SK-N-SH treated with all-trans-retinoic acid at 6 μM for 48 hours (cell line): ENCODE results near the gene TMEM37.

Experiments used
- ATAC-seq: fragments of 200-7000 bp; cut with Tn5 transposase; 3 replicates; pipeline ENCODE4 v1.9.1; 2020; ENCODE audit warnings: mild to moderate bottlenecking, moderate library complexity
- ARNTL ChIP-seq: fragments of 450-650 bp; formaldehyde crosslinking; IDR thresholded peaks from 2 replicates; pipeline ENCODE4 v1.5.0; 2020; ENCODE audit warnings: low read depth, mild to moderate bottlenecking, moderate library complexity, borderline replicate concordance
- BACH2 ChIP-seq: fragments of 250-450 bp; sonication (Bioruptor Pico); IDR thresholded peaks from 2 replicates; pipeline ENCODE4 v1.9.0; 2021; ENCODE audit warnings: mild to moderate bottlenecking, borderline replicate concordance
- CREB5 ChIP-seq: fragments of 250-450 bp; sonication (Bioruptor Pico); IDR thresholded peaks from 2 replicates; pipeline ENCODE4 v1.5.1; 2020; ENCODE audit warnings: low read depth, mild to moderate bottlenecking, moderate library complexity
- ESRRG ChIP-seq: fragments of 250-450 bp; sonication (Bioruptor Pico); IDR thresholded peaks from 2 replicates; pipeline ENCODE4 v1.6.1; 2021; ENCODE audit warnings: mild to moderate bottlenecking
- GLIS3 ChIP-seq: fragments of 250-450 bp; sonication (Bioruptor Pico); IDR thresholded peaks from 2 replicates; pipeline ENCODE4 v1.5.0; 2020; ENCODE audit warnings: mild to moderate bottlenecking, moderate library complexity
- OSR1 ChIP-seq: fragments of 250-450 bp; sonication (Bioruptor Pico); IDR thresholded peaks from 2 replicates; pipeline ENCODE4 v1.8.0; 2022; ENCODE audit warnings: moderate library complexity, mild to moderate bottlenecking, inconsistent platforms
- PPARA ChIP-seq: fragments of 250-450 bp; sonication (Bioruptor Pico); IDR thresholded peaks from 2 replicates; pipeline ENCODE4 v1.5.0; 2020; ENCODE audit warnings: mild to moderate bottlenecking, borderline replicate concordance
- RARB ChIP-seq: fragments of 250-450 bp; sonication (Bioruptor Pico); IDR thresholded peaks from 2 replicates; pipeline ENCODE4 v1.8.0; 2021; ENCODE audit warnings: mild to moderate bottlenecking, moderate library complexity
- TOX ChIP-seq: fragments of 250-450 bp; sonication (Bioruptor Pico); IDR thresholded peaks from 2 replicates; pipeline ENCODE4 v1.8.0; 2021; ENCODE audit warnings: mild to moderate bottlenecking, moderate library complexity, borderline replicate concordance
- TSHZ2 ChIP-seq: fragments of 250-450 bp; sonication (Bioruptor Pico); IDR thresholded peaks from 2 replicates; pipeline ENCODE4 v1.5.0; 2020; ENCODE audit warnings: mild to moderate bottlenecking, moderate library complexity
- ZC3H10 ChIP-seq: fragments of 250-450 bp; sonication (Bioruptor Pico); IDR thresholded peaks from 2 replicates; pipeline ENCODE4 v1.5.1; 2021; ENCODE audit warnings: mild to moderate bottlenecking, moderate library complexity
- ZFP3 ChIP-seq: fragments of 250-450 bp; sonication (Bioruptor Pico); IDR thresholded peaks from 2 replicates; pipeline ENCODE4 v1.5.0; 2020; ENCODE audit warnings: mild to moderate bottlenecking, moderate library complexity
- ZFP30 ChIP-seq: fragments of 450-650 bp; formaldehyde crosslinking; IDR thresholded peaks from 2 replicates; pipeline ENCODE4 v1.5.0; 2022; ENCODE audit warnings: mild to moderate bottlenecking, moderate library complexity
- ZNF565 ChIP-seq: fragments of 450-650 bp; formaldehyde crosslinking; conservative IDR thresholded peaks from 2 replicates; pipeline ENCODE4 v1.5.0; 2020; ENCODE audit warnings: low read depth, mild to moderate bottlenecking, moderate library complexity
- ZNF70 ChIP-seq: fragments of 450-650 bp; formaldehyde crosslinking; IDR thresholded peaks from 2 replicates; pipeline ENCODE4 v1.5.0; 2020; ENCODE audit warnings: mild to moderate bottlenecking, moderate library complexity
- ZNF8 ChIP-seq: fragments of 450-650 bp; formaldehyde crosslinking; IDR thresholded peaks from 2 replicates; pipeline ENCODE4 v1.5.0; 2020; ENCODE audit warnings: mild to moderate bottlenecking, moderate library complexity
- TF ChIP-seq, protein P1 (sequence below): fragments of 250-450 bp; sonication (Bioruptor Pico); IDR thresholded peaks from 2 replicates; pipeline ENCODE4 v1.8.0; 2021; ENCODE audit warnings: low read depth, mild to moderate bottlenecking, moderate library complexity, borderline replicate concordance
- TF ChIP-seq, protein P2 (sequence below): fragments of 250-450 bp; sonication (Bioruptor Pico); IDR thresholded peaks from 2 replicates; pipeline ENCODE4 v1.8.0; 2020; ENCODE audit warnings: mild to moderate bottlenecking, moderate library complexity, borderline replicate concordance

The TMEM37 gene

DNA sequence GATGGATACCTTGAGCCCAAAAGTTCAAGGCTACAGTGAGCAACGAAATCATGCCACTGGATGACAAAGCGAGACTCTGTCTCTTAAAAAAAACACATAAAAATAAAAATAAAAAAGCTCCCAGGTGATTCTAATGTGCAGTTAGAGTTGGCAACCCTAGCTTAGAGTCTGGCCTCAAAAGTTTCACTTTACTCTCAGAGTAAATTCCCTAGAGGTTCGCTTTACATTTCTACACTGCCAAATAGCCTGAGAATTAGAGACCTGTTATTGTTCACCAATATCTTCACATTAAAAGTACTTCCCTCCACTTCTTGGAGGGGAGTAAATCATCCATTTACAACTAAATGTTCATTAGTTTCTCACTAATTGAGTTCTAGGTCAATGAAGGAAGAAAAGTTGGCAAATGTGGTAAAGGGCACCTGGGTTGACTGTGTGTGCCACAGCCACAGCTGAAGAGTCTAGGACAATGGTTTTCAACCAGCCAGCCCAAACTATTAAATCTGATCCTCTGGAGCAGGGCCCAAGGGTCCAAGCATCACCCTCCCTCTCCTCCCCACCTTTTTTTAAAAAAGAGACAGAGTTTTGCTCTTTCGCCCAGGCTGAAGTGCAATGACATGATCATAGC is 15.2 kb upstream of the TMEM37 start:
- TF ChIP-seq GLIS3 (CRISPR knock-in tag) (no peak), RARB (no peak), BACH2 (CRISPR knock-in tag) (no peak), TSHZ2 (no peak), OSR1 (CRISPR knock-in tag) (no peak), PPARA (no peak), ZFP30 (CRISPR knock-in tag) (no peak), ZFP3 (CRISPR knock-in tag) (no peak), TOX (CRISPR knock-in tag) (no peak), ZC3H10 (CRISPR knock-in tag) (no peak)
- TF ChIP-seq, protein P1, sequence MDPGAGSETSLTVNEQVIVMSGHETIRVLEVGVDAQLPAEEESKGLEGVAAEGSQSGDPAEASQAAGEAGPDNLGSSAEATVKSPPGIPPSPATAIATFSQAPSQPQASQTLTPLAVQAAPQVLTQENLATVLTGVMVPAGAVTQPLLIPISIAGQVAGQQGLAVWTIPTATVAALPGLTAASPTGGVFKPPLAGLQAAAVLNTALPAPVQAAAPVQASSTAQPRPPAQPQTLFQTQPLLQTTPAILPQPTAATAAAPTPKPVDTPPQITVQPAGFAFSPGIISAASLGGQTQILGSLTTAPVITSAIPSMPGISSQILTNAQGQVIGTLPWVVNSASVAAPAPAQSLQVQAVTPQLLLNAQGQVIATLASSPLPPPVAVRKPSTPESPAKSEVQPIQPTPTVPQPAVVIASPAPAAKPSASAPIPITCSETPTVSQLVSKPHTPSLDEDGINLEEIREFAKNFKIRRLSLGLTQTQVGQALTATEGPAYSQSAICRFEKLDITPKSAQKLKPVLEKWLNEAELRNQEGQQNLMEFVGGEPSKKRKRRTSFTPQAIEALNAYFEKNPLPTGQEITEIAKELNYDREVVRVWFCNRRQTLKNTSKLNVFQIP (CRISPR knock-in tag), result no peak
- no peak for ATAC-seq

DNA sequence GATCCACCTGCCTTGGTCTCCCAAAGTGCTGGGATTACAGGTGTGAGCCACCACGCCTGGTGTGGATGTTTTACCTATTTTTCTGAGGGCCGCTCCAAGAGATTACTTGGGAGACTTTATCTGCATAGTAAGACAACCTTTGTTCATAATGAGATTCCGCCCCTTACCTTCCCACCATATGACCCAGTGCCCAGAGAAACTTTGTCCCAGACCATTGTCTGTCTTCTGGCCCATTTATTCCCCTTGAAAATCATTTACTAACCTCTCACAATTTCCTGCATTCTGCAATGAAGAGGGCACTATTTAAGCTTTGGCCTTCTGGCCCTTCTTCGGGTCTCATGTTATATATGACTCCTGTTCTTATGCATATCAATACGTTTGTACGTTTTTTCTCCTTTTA is 13.7 kb upstream of the TMEM37 start:
- no peak for TF ChIP-seq ESRRG (CRISPR knock-in tag)
- TF ChIP-seq RARB, result no peak
- no peak for TF ChIP-seq ZNF565 (CRISPR knock-in tag)
- TF ChIP-seq ZNF70 (CRISPR knock-in tag), result no peak
- no peak for TF ChIP-seq PPARA
- TF ChIP-seq, protein P1 (CRISPR knock-in tag), result no peak
- no peak for TF ChIP-seq TSHZ2
- TF ChIP-seq, protein P2, sequence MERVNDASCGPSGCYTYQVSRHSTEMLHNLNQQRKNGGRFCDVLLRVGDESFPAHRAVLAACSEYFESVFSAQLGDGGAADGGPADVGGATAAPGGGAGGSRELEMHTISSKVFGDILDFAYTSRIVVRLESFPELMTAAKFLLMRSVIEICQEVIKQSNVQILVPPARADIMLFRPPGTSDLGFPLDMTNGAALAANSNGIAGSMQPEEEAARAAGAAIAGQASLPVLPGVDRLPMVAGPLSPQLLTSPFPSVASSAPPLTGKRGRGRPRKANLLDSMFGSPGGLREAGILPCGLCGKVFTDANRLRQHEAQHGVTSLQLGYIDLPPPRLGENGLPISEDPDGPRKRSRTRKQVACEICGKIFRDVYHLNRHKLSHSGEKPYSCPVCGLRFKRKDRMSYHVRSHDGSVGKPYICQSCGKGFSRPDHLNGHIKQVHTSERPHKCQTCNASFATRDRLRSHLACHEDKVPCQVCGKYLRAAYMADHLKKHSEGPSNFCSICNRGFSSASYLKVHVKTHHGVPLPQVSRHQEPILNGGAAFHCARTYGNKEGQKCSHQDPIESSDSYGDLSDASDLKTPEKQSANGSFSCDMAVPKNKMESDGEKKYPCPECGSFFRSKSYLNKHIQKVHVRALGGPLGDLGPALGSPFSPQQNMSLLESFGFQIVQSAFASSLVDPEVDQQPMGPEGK (CRISPR knock-in tag), result no peak
- TF ChIP-seq BACH2 (CRISPR knock-in tag), result no peak
- ATAC-seq, result no peak

- peak; percentile 52; the same call in 2 of the 3 replicates for ATAC-seq
- TF ChIP-seq ZNF70 (CRISPR knock-in tag), result no peak
- no peak for TF ChIP-seq TSHZ2
- TF ChIP-seq ARNTL (CRISPR knock-in tag), result no peak
- TF ChIP-seq CREB5 (CRISPR knock-in tag), result no peak
- TF ChIP-seq ZC3H10 (CRISPR knock-in tag), result no peak
- no peak for TF ChIP-seq ZFP30 (CRISPR knock-in tag)
- TF ChIP-seq TOX (CRISPR knock-in tag), result no peak
- TF ChIP-seq ZNF565 (CRISPR knock-in tag), result no peak
- TF ChIP-seq GLIS3 (CRISPR knock-in tag), result no peak
- TF ChIP-seq, protein P1 (CRISPR knock-in tag), result no peak
- no peak for TF ChIP-seq ZNF8
- no peak for TF ChIP-seq OSR1 (CRISPR knock-in tag)
- TF ChIP-seq BACH2 (CRISPR knock-in tag), result no peak
- no peak for TF ChIP-seq ZFP3 (CRISPR knock-in tag)
These were observed 12.6 kb upstream of the TMEM37 start for GRCh38 chr2:119419065-119419464.
